ENCODE measurements around the gene ABI3. TPM values are rescaled to one million over a fixed set of nuclear protein-coding genes. Genes with fewer than 3 reads are reported as not detected.
A peak's percentile ranks its signal among the peaks of the same experiment; 100 is the strongest.

Gene ABI3
- total RNA-seq, 1 experiment from 2014 or later, result not detected

GRCh38 chr17:49218941-49219913 lies 8.7 kb downstream of the ABI3 start:
- CTCF ChIA-PET, result interaction anchor here (0.5 to 0.6 kb wide), 2 partner anchors 26 to 721 kb away, joined by 3 to 4 read pairs; no protein-coding TSS in a partner anchor
- peak; percentile 56 for DNase-seq
- Mint-ChIP-seq H3K27ac (ENCODE audit: unreplicated experiment) (no peak overlapping the region), H3K4me1 (ENCODE audit: low read depth, unreplicated experiment) (peaks cover 21% of the 10 kb centered on the region), H3K9me3 (ENCODE audit: low read depth, unreplicated experiment) (no peaks in the 10 kb centered on the region), H3K27me3 (ENCODE audit: unreplicated experiment) (peaks cover 67% of the 10 kb centered on the region), H3K4me3 (ENCODE audit: low read depth, unreplicated experiment) (no peak overlapping the region), H3K36me3 (ENCODE audit: insufficient read depth, unreplicated experiment) (peaks cover 8% of the 10 kb centered on the region)
- intact Hi-C loops (cut with micrococcal nuclease; ENCODE audit: unreplicated experiment), result no loop called here
- no TSS peak for BruUV-seq (replicated peaks)
- TF ChIP-seq CTCF (IDR thresholded peaks at IDR 0.05; ENCODE audit: unreplicated experiment), result peak; percentile 40

GRCh38 chr17:49219987-49220386 lies 9.5 kb downstream of the ABI3 start:
- peaks cover 8% of the 10 kb centered on the region for H3K36me3 Mint-ChIP-seq (ENCODE audit: insufficient read depth, unreplicated experiment)
- H3K4me3 Mint-ChIP-seq (ENCODE audit: low read depth, unreplicated experiment), result no peak overlapping the region
- H3K27me3 Mint-ChIP-seq (ENCODE audit: unreplicated experiment), result peaks cover 75% of the 10 kb centered on the region
- no peak for DNase-seq
- no TSS peak for BruUV-seq (replicated peaks)
- H3K9me3 Mint-ChIP-seq (ENCODE audit: low read depth, unreplicated experiment), result no peaks in the 10 kb centered on the region
- intact Hi-C loops (cut with micrococcal nuclease; ENCODE audit: unreplicated experiment), result loop anchor here (10.0 kb wide), 1 partner anchor 185 kb away; no protein-coding TSS in a partner anchor
- CTCF ChIA-PET, result interaction anchor here (0.6 kb wide), 1 partner anchor 27 kb away, joined by 4 read pairs; no protein-coding TSS in a partner anchor
- no peak overlapping the region for H3K27ac Mint-ChIP-seq (ENCODE audit: unreplicated experiment)
- peaks cover 14% of the 10 kb centered on the region for H3K4me1 Mint-ChIP-seq (ENCODE audit: low read depth, unreplicated experiment)
- no peak for TF ChIP-seq CTCF (IDR thresholded peaks at IDR 0.05; ENCODE audit: unreplicated experiment)

- TF ChIP-seq CTCF (IDR thresholded peaks at IDR 0.05; ENCODE audit: unreplicated experiment), result no peak
- Mint-ChIP-seq H3K9me3 (ENCODE audit: low read depth, unreplicated experiment) (no peaks in the 10 kb centered on the region), H3K27me3 (ENCODE audit: unreplicated experiment) (peaks cover 89% of the 10 kb centered on the region), H3K4me1 (ENCODE audit: low read depth, unreplicated experiment) (peaks cover 12% of the 10 kb centered on the region), H3K4me3 (ENCODE audit: low read depth, unreplicated experiment) (peak overlapping the region; percentile 57), H3K27ac (ENCODE audit: unreplicated experiment) (no peak overlapping the region), H3K36me3 (ENCODE audit: insufficient read depth, unreplicated experiment) (peaks cover 8% of the 10 kb centered on the region)
- intact Hi-C loops (cut with micrococcal nuclease; ENCODE audit: unreplicated experiment), result loop anchor here (10.0 kb wide), 1 partner anchor 188 kb away; no protein-coding TSS in a partner anchor
- DNase-seq, result no peak
- CTCF ChIA-PET, result interaction anchor here (1.0 to 1.4 kb wide), 2 partner anchors 43 to 67 kb away, joined by 3 to 8 read pairs; no protein-coding TSS in a partner anchor
- no TSS peak for BruUV-seq (replicated peaks)
These were observed 12.6 kb downstream of the ABI3 start for GRCh38 chr17:49223168-49223516.

- H3K4me3 Mint-ChIP-seq (ENCODE audit: low read depth, unreplicated experiment), result peak overlapping the region; percentile 57
- peak; percentile 86 for DNase-seq
- H3K36me3 Mint-ChIP-seq (ENCODE audit: insufficient read depth, unreplicated experiment), result peaks cover 8% of the 10 kb centered on the region
- no TSS peak for BruUV-seq (replicated peaks)
- H3K27ac Mint-ChIP-seq (ENCODE audit: unreplicated experiment), result no peak overlapping the region
- intact Hi-C loops (cut with micrococcal nuclease; ENCODE audit: unreplicated experiment), result loop anchor here (10.0 kb wide), 1 partner anchor 189 kb away; no protein-coding TSS in a partner anchor
- H3K9me3 Mint-ChIP-seq (ENCODE audit: low read depth, unreplicated experiment), result no peaks in the 10 kb centered on the region
- CTCF ChIA-PET, result interaction anchor here (0.6 to 0.9 kb wide), 4 partner anchors 16 to 118 kb away, joined by 3 to 4 read pairs (median 4); no protein-coding TSS in a partner anchor
- peaks cover 89% of the 10 kb centered on the region for H3K27me3 Mint-ChIP-seq (ENCODE audit: unreplicated experiment)
- H3K4me1 Mint-ChIP-seq (ENCODE audit: low read depth, unreplicated experiment), result peaks cover 12% of the 10 kb centered on the region
- peak; percentile 99 for TF ChIP-seq CTCF (IDR thresholded peaks at IDR 0.05; ENCODE audit: unreplicated experiment)
These were observed 13.2 kb downstream of the ABI3 start for GRCh38 chr17:49223517-49224197.
